A673 (cell line): Measurements from ENCODE around the gene MYRF.

Experiments used
- EZH2 ChIP-seq: fragments of 200-600 bp; sonication (generic); IDR thresholded peaks from 2 replicates; pipeline ENCODE4 v1.6.1; 2017; ENCODE audit warnings: borderline replicate concordance, low read depth, mild to moderate bottlenecking, mixed read lengths, antibody characterized with exemption, low read length; ENCODE audit not compliant: poor library complexity, severe bottlenecking
- TF ChIP-seq, protein P1 (sequence below): fragments of 300-800, 200-600 bp; sonication (generic); conservative IDR thresholded peaks from 2 replicates; pipeline ENCODE4 v1.5.1; 2017; ENCODE audit warnings: low read depth, mild to moderate bottlenecking, antibody characterized with exemption, low read length, moderate library complexity, mixed read lengths

DNA sequence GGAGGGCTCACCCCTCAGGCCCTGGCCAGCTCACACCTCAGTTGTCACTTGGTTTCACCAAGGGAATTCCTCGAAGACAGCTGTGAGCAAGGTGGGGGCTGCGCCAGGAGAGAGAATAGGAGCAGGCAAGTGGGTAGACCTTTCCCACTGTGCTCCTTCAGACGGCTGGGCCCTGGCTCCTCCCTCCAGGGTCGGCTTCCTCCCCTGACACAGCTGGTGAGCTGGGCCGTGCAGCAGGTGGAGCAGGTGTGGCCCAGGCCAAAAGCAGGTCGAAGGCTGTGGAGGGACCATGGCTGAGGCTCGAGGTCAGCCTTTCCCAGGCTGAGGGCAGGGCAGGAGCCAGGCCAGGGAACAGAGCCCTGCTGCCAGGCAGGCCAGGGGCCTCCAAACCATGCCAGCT is 12.5 kb upstream of the MYRF start:
- TF ChIP-seq, protein P1, sequence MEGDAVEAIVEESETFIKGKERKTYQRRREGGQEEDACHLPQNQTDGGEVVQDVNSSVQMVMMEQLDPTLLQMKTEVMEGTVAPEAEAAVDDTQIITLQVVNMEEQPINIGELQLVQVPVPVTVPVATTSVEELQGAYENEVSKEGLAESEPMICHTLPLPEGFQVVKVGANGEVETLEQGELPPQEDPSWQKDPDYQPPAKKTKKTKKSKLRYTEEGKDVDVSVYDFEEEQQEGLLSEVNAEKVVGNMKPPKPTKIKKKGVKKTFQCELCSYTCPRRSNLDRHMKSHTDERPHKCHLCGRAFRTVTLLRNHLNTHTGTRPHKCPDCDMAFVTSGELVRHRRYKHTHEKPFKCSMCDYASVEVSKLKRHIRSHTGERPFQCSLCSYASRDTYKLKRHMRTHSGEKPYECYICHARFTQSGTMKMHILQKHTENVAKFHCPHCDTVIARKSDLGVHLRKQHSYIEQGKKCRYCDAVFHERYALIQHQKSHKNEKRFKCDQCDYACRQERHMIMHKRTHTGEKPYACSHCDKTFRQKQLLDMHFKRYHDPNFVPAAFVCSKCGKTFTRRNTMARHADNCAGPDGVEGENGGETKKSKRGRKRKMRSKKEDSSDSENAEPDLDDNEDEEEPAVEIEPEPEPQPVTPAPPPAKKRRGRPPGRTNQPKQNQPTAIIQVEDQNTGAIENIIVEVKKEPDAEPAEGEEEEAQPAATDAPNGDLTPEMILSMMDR, result no peak
- TF ChIP-seq EZH2, result no peak
